HG02943 (cell line): ENCODE measurements around the gene OR2T10.
"Not testable (repeated sequence)": the region's sequence is repeated elsewhere in the genome, so short reads cannot be mapped to it uniquely, and the experiment has no call there.

Experiments
- ATAC-seq: cut with Tn5 transposase; IDR thresholded peaks from one replicate; pipeline ENCODE4 v1.9.1; 2021; ENCODE audit warnings: mild to moderate bottlenecking, low read depth, moderate library complexity; ENCODE audit not compliant: unreplicated experiment

The OR2T10 gene

GRCh38 chr1:248599396-248599795, 1.9 kb upstream of the OR2T10 start:
- no peak for ATAC-seq

GRCh38 chr1:248596615-248597014, 885 bp downstream of the OR2T10 start:
- no peak for ATAC-seq

DNA sequence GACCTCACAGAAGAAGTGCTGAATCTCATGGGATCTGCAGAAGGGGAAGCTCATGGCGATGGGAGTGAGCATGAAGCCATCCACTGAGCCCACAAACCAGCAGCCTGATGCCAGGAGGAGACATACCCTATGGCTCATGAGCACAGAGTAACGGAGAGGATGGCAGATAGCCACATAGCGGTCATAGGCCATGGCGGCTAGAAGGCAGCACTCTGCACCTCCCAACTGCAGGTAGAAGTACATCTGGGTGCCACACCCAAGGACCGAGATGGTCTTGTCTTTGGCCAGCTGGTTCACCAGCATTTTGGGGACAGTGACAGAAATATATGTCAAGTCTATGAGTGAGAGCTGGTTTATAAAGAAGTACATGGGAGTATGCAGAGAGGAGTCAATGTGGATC, 4.3 kb downstream of the OR2T10 start:
- no peak for ATAC-seq

DNA sequence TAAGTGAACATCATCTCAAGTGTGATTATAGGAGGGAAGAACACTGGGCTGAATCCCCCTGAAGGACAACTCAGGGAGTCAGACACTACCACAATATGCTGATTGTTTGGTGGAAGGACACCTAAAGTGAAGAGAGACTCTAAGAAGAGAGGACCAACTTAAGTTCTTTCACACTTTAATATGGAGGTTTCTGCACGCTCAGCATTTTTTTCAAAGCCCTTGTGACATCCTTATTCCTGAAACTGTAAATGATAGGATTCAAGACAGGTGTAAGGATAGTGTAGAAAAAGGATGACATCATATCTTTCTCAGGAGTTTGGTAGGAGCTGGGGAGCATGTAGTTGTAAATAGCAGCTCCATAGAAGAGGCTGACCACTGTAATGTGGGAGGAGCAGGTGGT, 4.8 kb downstream of the OR2T10 start:
- ATAC-seq: no peak

GRCh38 chr1:248590055-248590454, 7.4 kb downstream of the OR2T10 start:
- no peak for ATAC-seq

DNA sequence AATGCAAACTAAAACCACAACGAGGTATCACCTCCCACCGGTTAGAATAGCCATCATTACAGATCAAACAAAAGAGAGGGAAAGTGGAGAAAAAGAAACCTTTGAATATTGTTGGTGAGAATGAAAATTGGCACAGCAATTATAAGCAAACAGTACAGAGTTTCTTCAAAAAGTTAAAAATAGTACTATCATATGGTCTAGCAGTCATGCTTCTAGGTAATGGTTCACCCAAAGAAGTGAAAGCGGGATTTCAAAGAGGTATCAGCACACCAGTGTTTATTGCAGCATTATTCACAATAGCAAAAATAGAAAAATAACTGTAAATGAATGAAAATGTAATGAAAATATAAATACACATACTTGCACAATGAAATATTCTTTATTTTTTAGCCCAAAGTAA, 8.2 kb downstream of the OR2T10 start:
- no peak for ATAC-seq

DNA sequence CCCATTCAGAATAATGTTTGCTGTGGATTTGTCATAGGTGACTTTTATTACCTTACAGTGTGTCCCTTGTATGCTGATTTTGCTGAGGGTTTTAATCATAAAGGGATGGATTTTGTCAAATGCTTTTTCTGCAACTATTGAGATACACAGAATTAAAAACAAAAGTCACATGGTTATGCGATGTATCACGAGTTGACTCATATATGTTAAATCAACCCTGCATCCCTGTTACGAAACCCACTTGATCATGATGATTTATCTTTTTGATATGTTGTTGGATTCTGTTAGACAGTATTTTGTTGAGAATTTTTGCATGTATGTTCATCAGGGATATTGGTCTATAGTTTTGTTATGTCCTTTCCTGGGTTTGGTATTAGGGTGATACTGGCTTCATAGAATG, 12.2 kb downstream of the OR2T10 start:
- no peak for ATAC-seq

- ATAC-seq: no peak
Measured at GRCh38 chr1:248576260-248576980, 21.1 kb downstream of the OR2T10 start.

DNA sequence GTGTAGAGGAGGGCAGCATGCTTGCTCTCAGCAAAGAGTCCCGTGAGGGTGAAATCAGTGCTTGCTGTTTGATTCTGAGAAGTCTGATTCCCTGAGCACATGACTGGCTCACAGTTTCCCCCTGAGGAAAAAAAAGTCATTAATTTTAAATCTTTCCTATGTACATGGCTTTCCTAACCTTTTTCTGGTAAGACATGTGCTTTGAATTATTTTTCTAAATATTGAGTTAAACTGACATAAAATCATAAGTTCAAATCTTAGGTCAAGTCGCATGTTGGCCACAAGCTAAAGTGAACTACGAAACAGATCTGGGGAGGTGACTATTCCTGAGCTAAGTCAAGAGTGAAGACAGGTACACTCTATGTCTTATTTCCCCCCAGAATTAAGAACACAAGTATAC, 22.8 kb downstream of the OR2T10 start, which contains the start of gene OR2T34:
TSS of gene OR2T34 (minus strand) at position 101 of the 400 bp plus-strand sequence. CDS start at position 101, 0 bp downstream.
- not testable (repeated sequence) for ATAC-seq

DNA sequence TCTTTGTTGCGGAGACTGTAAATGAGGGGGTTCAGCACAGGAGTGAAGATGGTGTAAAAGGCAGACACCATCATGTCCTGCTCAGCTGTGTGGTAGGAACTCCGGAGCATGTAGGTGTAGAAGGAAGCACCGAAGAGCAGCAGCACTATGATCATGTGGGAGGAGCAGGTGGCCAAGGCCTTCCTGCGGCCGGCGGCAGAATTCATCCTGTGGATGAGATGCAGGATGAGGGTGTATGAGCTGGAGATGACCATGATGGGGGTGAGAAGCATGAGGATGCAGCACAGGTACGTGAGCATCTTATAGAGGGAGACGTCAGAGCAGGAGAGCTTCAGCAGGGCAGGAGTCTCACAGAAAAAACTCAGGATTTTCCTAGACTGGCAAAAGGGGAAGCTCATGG, 23.6 kb downstream of the OR2T10 start:
- not testable (repeated sequence) for ATAC-seq

DNA sequence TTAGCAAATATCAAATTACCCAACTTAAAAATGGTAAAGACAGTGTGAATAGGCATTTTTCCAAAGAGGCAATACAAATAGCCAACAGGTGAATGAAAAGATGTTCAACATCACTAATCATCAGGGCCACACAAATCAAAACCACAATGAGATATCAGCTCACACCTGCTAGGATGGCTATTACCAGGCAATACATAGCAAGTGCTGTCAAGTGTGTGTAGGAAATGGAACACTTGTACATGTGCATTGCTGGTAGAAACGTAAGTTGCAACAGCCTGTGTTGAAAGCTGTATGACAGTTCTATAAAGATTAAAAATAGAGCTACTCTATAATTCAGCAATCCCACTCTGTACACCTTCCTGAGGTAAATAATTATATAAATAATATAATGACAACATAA, 25.5 kb downstream of the OR2T10 start:
- not testable (repeated sequence) for ATAC-seq

GRCh38 chr1:248570811-248571210, 26.7 kb downstream of the OR2T10 start:
- ATAC-seq: not testable (repeated sequence)

GRCh38 chr1:248569049-248569448, 28.5 kb downstream of the OR2T10 start:
- ATAC-seq: not testable (repeated sequence)

DNA sequence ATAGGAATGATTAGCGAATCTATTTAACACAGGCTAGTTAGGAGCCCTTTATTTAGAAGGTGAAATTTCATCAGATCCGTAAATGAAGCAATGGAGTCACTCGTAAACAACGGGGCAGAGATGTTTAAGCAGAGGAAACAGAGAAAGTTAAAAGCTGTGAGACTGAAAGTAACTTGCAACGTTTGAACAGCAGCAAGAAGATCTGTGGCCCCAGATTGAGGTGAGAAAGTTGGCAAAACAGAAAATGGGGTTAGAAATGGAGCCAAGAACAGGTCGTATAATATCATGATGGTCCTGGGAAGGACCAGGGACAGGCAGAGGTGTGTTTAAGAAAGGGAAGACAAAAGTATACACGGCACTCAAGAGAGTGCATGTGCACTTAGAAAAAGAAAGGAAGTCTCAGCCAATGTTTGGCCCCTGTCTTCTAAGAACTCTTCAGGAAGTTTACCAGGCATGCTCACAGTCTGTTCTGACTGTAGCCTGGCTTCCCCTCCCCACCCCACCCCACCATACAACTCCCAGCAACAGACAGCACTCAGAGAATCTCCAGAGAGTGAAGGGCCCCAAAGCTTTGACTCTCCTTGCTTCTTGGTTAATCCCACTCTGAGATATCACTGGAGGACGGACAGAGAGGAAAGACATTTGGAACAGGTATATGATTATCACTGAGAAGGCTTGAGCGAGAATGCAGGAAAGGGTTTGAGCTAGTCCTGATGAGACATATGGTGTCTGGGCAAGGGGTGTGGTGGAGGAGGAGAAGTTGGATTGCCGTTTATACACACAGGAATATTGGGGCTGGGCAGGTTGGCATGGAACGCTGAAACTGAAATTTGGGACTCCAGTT, 31.7 kb downstream of the OR2T10 start:
- not testable (repeated sequence) for ATAC-seq

DNA sequence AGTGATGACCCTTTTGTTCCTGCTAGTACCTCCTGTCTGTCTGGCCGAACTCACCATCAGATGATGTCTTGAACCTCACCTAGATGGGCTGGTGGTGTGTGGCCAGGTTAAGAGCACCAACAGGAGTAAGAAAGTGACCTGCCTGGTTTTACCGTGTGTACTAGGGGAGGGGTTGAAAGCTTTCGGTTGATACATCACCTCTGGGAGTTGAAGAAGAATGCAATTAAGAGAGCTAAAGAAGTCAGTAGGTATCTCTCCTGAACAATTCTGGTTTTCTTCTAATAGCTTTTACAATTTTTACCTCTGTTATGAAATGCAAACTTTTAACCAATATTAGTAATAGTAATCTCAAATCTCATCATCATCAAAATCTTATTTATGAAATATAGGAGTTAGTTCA, 34.8 kb downstream of the OR2T10 start, which contains the start of gene OR2T29:
TSS of gene OR2T29 (minus strand) at position 101 of the 400 bp plus-strand sequence. CDS start 3,281 bp downstream, outside the sequence.
- not testable (repeated sequence) for ATAC-seq

- ATAC-seq: not testable (repeated sequence)
Measured at GRCh38 chr1:248551027-248551426, 46.5 kb downstream of the OR2T10 start.

DNA sequence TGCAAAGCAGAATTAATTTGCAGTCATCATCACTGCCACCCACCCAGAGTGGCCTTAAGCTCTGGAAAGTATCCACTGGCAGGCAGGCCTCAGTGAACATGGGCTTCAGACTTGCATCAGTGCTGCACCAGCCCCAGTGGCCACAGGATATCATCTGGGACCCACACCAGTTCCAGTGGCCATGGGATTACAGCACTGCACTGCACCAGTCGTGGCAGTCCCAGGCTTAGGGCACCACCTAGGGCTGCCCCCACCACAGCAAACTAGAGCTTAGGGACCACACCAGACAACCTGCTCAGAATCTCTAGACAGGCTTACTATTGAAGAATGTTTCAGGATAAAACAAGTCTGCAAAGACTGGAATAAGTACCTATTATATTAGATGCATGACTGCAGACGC, 50.1 kb downstream of the OR2T10 start:
- not testable (repeated sequence) for ATAC-seq
